ENCODE results near the gene RICTOR. TPM values are rescaled to one million over a fixed set of nuclear protein-coding genes. Genes with fewer than 3 reads are reported as not detected.

RICTOR gene
- total RNA-seq, 1 donor from 2014 or later, result 30.1 TPM

DNA sequence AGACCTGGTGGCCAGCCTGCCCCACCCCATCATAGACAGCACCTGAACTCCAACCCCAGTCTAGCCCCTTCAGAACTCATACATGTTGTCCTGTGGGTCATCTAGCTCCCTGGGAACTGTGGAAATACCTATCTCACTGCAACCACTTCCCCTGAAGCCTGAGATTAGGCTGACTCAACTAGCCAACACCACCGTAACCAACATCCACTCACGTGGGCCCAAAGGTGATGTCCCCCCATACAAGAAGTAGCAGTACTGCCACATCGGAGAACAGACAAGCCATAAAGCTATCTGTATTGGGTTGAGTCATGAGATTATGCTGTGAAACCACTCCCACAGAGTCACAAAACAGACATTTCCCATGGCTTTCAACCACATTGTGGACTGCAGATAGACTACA is 181.8 kb downstream of the RICTOR start:
- Mint-ChIP-seq H3K4me1 (ENCODE audit: low read depth) (no peaks in the 10 kb centered on the region), H3K36me3 (ENCODE audit: low read depth) (no peaks in the 10 kb centered on the region), H3K4me3 (no peak overlapping the region), H3K27me3 (ENCODE audit: insufficient read depth) (peaks cover 17% of the 10 kb centered on the region), H3K27ac (no peak overlapping the region), H3K9me3 (no peaks in the 10 kb centered on the region)
- no peak for DNase-seq (ENCODE audit: low spot score)
- intact Hi-C loops (cut with micrococcal nuclease), result no loop called here

DNA sequence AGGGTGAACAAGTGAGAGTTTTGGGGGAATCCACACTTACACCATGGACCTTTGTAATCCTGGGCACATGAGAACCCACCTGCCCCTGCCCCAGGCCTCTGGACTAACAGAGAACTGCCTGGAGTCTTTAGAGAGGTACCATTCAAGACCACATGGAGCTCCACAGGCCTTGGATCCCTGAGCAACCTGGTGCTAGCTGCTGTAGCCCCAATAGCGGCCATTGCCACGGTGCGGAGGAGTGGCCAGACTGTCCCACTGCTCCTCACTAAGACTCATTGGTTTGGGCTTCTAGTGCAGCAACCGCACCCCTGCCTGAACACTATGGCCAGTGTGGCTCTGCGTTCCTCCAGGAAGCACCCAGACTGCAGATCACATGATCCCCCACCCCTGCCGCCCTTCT is 182.6 kb downstream of the RICTOR start:
- DNase-seq (ENCODE audit: low spot score), result no peak
- H3K9me3 Mint-ChIP-seq, result no peaks in the 10 kb centered on the region
- H3K4me1 Mint-ChIP-seq (ENCODE audit: low read depth), result no peaks in the 10 kb centered on the region
- peaks cover 14% of the 10 kb centered on the region for H3K27me3 Mint-ChIP-seq (ENCODE audit: insufficient read depth)
- intact Hi-C loops (cut with micrococcal nuclease), result no loop called here
- H3K4me3 Mint-ChIP-seq, result no peak overlapping the region
- no peak overlapping the region for H3K27ac Mint-ChIP-seq
- H3K36me3 Mint-ChIP-seq (ENCODE audit: low read depth), result no peaks in the 10 kb centered on the region

- intact Hi-C loops (cut with micrococcal nuclease), result no loop called here
- H3K4me1 Mint-ChIP-seq (ENCODE audit: low read depth), result no peaks in the 10 kb centered on the region
- H3K27ac Mint-ChIP-seq, result no peak overlapping the region
- no peak overlapping the region for H3K4me3 Mint-ChIP-seq
- no peak for DNase-seq (ENCODE audit: low spot score)
- no peaks in the 10 kb centered on the region for H3K36me3 Mint-ChIP-seq (ENCODE audit: low read depth)
- peaks cover 16% of the 10 kb centered on the region for H3K27me3 Mint-ChIP-seq (ENCODE audit: insufficient read depth)
- no peaks in the 10 kb centered on the region for H3K9me3 Mint-ChIP-seq
Observed at GRCh38 chr5:38889424-38889823, 184.8 kb downstream of the RICTOR start.

- H3K4me3 Mint-ChIP-seq, result no peak overlapping the region
Observed at GRCh38 chr5:38888041-38888440, 186.2 kb downstream of the RICTOR start.

More at GRCh38 chr5:38888041-38888440, 186.2 kb downstream of the RICTOR start:
- no peak for DNase-seq (ENCODE audit: low spot score)
- intact Hi-C loops (cut with micrococcal nuclease), result no loop called here
- H3K36me3 Mint-ChIP-seq (ENCODE audit: low read depth), result no peaks in the 10 kb centered on the region
- H3K27me3 Mint-ChIP-seq (ENCODE audit: insufficient read depth), result peaks cover 11% of the 10 kb centered on the region
- no peak overlapping the region for H3K27ac Mint-ChIP-seq
- H3K4me1 Mint-ChIP-seq (ENCODE audit: low read depth), result no peaks in the 10 kb centered on the region
- H3K9me3 Mint-ChIP-seq, result no peaks in the 10 kb centered on the region

Other genes with a start within 250 kb of the RICTOR start
- gene OSMR, start 228.4 kb downstream of the RICTOR start, total RNA-seq, result not detected in 2 replicates
- 100 and 107 TPM in 2 replicates for gene FYB1, start 145.2 kb upstream of the RICTOR start, total RNA-seq

Data from activated T-helper 1 cell treated with anti-CD3 and anti-CD28 coated beads, Interleukin-12 subunit alpha, Interleukin-12 subunit beta, Interleukin-2, Interleukin-4 antibody, amounts not matched to agents 30 ng/mL and 10 ng/mL and 1 ng/mL, durations not matched to agents 14 hours and 24 hours and 36 hours (primary cell).